HUES48 (cell line): ENCODE results near the gene NPHP4.
A peak's percentile ranks its signal among the peaks of the same experiment; 100 is the strongest.

Experiments used
- H3K27ac ChIP-seq: one replicate; pipeline ENCODE4 v1.7.0; 2013; ENCODE audit warnings: low read depth, low read length, inconsistent platforms
- H3K27me3 ChIP-seq: 2 replicates; pipeline ENCODE4 v1.6.1; 2013; ENCODE audit warnings: mild to moderate bottlenecking, low read length; ENCODE audit not compliant: control insufficient read depth, insufficient read depth
- H3K36me3 ChIP-seq: 2 replicates; pipeline ENCODE4 v1.6.1; 2013; ENCODE audit warnings: low read length; ENCODE audit not compliant: control insufficient read depth, insufficient read depth
- H3K4me1 ChIP-seq: 2 replicates; pipeline ENCODE4 v1.6.1; 2013; ENCODE audit warnings: mild to moderate bottlenecking, low read length; ENCODE audit not compliant: control insufficient read depth, insufficient read depth
- H3K4me3 ChIP-seq: 2 replicates; pipeline ENCODE4 v1.5.1; 2013; ENCODE audit warnings: mild to moderate bottlenecking, low read depth, low read length
- H3K9ac ChIP-seq: 2 replicates; pipeline ENCODE4 v1.6.1; 2013; ENCODE audit warnings: mild to moderate bottlenecking, low read depth, low read length, moderate library complexity
- H3K9me3 ChIP-seq: 2 replicates; pipeline ENCODE4 v1.6.1; 2013; ENCODE audit warnings: low read length; ENCODE audit not compliant: control insufficient read depth, insufficient read depth

Gene NPHP4

DNA sequence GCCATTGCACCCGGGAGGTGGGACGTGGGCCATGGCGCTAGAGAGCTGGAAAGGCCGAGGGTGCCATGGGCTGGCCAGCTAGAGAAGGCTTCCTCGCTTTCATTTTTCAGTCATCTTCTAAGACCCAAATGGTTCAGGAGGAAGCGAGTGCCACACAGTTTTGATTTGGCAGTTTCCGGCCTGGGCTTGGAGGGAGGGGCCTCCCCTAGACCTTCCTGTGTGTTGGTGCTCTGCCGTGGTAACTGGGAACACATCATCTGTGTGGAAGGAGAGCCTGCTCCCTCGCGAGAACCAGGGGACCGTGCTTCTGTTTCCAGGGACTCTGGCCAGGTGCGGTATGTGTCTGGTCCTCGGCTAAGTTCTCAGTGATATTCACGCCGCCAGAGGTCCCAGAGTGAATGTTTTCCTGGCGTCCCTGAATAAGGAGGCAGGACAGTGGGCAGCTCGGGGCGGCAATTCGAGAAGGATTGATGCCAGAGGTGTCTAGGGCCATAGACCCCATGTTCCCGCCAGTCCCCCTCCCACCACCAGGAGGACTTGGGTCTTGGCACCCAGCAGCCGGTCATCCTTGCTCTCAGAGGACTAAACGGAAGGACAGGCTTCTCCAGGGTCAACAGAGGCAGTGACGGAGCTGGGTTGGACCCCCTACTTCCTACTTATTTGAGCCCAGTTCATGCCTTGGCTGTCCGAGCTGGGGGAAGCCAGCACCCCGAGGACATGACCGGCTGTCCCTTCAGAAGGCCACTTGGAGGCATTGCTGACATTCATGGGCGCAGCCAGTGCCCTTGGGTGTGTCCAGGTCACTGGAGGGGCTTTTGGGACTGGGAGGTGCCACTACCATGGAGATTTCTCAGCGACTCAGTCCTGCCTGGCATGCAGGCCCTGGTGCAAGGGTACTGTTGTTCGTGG lies 2.7 kb upstream of the NPHP4 start:
- no peak overlapping the region for H3K4me3 ChIP-seq
- no peaks in the 10 kb centered on the region for H3K36me3 ChIP-seq

DNA sequence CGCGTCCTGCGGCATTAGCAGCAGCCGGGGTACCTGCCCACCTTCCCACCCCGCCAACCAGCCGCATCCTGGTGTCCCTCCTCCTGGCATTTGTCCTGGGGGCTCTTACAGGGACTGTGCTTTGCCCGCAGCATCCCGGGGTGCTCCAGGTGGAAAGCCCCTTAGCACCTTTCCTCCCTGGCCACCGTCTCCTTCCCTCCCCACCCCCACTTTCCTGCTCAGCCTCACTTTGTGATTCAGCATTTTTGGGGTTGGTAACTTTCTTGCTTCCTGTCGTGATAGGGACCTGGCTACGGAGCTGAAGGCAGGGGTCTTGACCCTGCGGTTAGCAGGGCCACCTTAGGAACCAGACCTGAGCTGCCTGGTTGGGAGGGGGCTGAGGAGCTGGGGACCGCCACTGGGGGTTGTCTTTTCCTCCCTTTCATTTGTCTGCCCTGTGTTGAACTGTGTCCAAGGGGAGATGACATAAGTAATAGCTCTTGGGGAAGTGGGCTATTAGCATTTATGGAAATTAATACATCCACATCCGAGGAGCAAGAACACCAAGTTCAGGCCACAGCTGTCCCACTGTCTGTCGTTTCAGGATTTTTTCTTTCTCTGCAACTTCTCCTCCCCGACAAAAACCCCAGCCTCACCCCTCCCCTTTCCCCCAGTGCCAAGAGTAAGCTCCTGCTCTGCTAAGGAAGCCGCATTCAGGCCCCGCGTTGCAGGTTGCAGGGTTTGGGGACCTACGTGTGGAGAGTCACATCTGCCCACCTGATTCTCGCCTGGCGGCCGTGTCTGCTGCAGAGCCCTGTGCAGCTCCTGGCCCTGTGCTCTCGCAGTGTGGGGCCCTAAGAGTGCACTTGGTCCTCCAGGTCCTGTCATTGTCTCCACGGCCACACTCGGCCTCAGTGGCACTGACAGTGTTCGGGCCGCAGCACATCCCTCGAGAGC lies 1.6 kb upstream of the NPHP4 start:
- peak overlapping the region; percentile 84 for H3K4me3 ChIP-seq
- H3K27me3 ChIP-seq = peaks cover 25% of the 10 kb centered on the region
- H3K36me3 ChIP-seq = no peaks in the 10 kb centered on the region
- no peak overlapping the region for H3K27ac ChIP-seq
- H3K9ac ChIP-seq = no peak overlapping the region
- H3K4me1 ChIP-seq = peaks cover 18% of the 10 kb centered on the region
- H3K9me3 ChIP-seq = no peaks in the 10 kb centered on the region

More for the DNA sequence above, 2.7 kb upstream of the NPHP4 start:
- Histone ChIP-seq H3K9ac (no peak overlapping the region), H3K9me3 (no peaks in the 10 kb centered on the region), H3K27me3 (peaks cover 25% of the 10 kb centered on the region), H3K4me1 (peaks cover 18% of the 10 kb centered on the region), H3K27ac (no peak overlapping the region)

DNA sequence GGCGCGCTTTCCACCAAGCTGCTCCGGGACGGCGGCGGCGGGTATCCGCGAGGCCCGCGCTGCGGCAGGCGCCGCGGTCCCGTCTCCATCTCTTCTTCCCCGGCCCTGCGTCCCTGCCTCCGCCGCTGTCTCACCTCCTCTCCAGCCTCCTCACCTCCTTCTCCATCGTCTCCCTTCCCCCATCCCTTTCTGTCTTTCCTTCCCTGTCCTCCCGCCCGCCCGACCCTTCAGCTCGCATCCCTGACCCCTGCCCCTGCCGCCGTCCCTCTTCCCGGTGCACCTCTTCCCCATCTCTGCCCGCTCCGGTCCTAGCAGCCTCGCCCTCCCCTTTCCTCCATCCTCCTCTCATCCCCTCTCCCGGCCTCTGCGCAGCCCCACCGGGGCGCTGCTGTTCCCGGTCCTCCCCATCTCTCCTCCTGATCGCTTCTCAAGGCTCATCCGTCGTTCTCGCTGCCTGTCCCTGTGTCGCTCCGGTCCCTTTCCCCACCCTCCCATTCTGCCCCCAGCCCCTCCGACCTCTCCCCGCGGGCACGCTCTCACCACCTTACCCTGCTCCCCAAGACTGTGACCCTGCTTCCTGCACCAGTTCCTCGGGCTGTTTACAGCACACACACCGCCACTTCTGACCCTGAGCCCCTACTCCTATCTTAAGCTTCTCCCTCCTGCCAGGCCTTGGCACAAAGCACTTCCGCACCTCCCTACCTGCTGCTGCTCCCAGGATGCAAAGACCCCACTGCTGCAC lies 760 bp upstream of the NPHP4 start:
- Histone ChIP-seq H3K9me3 (no peaks in the 10 kb centered on the region), H3K4me3 (peak overlapping the region; percentile 84), H3K4me1 (peaks cover 18% of the 10 kb centered on the region), H3K27me3 (peaks cover 25% of the 10 kb centered on the region), H3K9ac (no peak overlapping the region), H3K36me3 (no peaks in the 10 kb centered on the region), H3K27ac (no peak overlapping the region)

DNA sequence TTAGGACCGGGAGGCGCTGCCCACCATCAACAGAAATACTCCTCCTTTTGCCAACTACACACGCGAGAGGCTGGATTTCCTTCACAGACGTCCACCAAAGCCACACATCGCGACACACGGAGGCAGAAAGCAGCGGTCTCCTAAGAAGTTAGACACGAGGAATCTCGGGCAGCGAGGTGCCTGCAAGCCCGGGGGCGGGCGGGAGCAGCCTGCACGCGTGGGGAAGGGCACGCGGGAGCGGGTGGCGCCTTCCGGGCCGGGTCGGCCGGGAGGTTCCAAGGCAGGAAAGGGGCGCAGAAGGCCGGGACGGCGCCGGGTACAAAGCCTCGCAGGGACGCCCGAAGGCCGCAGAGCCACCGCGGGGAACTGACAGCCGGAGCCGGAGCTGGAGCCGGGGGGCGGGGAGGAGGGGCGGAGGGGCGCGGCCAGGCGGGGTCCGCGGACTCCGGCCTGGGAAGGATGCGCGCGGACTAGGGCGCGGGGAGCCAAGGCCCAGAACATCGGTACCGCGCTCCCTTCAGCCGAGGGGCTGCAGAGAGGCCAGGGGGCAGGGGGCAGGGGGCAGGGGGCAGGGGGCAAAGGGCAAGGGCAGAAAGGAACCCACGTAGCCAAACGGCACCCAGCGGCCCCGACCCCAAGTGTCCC lies 722 bp downstream of the NPHP4 start:
- peak overlapping the region; percentile 48; the same call in 1 of the 2 replicates for H3K9ac ChIP-seq
- peak overlapping the region; percentile 84 for H3K4me3 ChIP-seq
- no peak overlapping the region for H3K27ac ChIP-seq
- no peaks in the 10 kb centered on the region for H3K36me3 ChIP-seq
- H3K27me3 ChIP-seq = peaks cover 25% of the 10 kb centered on the region
- peaks cover 18% of the 10 kb centered on the region for H3K4me1 ChIP-seq
- H3K9me3 ChIP-seq = no peaks in the 10 kb centered on the region

DNA sequence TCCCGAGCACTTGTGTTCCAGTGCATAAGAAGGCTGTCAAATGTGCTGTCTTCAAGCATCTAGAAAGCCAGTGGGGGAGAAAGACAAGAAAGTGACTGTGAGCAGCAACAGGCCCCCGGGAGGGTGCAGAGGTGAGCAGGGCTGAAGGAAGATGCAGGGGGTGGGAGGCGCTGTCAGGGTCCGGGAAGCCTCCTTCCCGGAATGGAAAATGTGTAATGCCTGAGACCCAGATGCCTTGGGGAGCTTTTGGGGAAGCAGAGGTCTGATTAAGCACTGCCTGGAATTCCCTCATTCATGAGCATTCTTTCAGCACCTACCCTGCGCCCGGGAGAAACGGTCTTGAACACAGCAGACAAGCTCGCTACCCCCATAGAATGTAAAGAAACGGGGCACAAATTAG lies 1.3 kb downstream of the NPHP4 start:
- Histone ChIP-seq H3K4me3 (peak overlapping the region; percentile 84), H3K27ac (no peak overlapping the region), H3K9me3 (no peaks in the 10 kb centered on the region), H3K9ac (no peak overlapping the region), H3K36me3 (no peaks in the 10 kb centered on the region), H3K27me3 (peaks cover 25% of the 10 kb centered on the region), H3K4me1 (peaks cover 18% of the 10 kb centered on the region)

DNA sequence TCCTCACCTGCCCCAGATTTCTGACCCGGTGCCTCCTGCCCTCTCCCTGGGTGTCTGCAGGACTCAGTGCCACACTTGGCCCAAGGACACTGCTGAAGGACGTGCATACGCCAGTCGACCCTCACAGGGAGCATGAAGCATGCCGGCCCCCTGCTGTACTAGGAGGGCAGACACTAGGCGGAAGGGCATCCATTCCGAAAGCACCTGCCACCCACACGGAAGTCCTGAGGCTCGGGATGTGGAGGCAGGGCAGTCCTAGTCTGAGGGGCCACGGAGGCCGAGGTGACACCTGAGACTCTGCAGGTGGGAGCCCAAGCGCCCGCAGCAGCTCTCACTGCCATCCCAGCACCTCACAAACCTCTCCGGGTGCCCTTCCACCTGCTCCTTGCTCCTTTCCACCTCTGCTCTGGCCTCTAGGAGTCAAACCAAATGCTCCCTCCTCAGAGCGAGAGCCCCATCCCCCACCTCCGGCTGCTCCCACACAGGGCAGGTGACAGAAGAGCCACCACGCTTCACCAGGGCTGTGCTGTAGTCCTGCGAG lies 2.4 kb downstream of the NPHP4 start:
- H3K4me3 ChIP-seq = no peak overlapping the region
- H3K9ac ChIP-seq = no peak overlapping the region
- H3K9me3 ChIP-seq = no peaks in the 10 kb centered on the region
- peaks cover 18% of the 10 kb centered on the region for H3K4me1 ChIP-seq
- H3K27me3 ChIP-seq = peaks cover 19% of the 10 kb centered on the region
- no peak overlapping the region for H3K27ac ChIP-seq
- no peaks in the 10 kb centered on the region for H3K36me3 ChIP-seq

DNA sequence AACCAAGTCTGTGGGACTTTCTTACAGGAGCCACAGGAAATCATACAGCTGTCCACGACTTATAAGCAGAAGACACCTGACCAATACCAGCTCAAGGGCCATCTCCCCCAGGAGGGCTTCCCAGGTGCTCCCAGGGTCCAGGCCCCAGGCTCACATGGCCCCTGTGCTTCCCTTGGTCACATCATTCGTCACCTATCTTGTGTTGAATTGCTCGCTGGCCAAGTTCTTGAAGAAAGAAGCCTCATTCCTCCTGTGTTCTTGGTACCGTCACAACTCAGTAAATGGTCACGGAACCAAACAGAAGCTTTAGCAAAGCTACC lies 3.0 kb downstream of the NPHP4 start:
- no peaks in the 10 kb centered on the region for H3K36me3 ChIP-seq
- no peak overlapping the region for H3K4me3 ChIP-seq
- no peaks in the 10 kb centered on the region for H3K9me3 ChIP-seq
- H3K27ac ChIP-seq = no peak overlapping the region
- peaks cover 13% of the 10 kb centered on the region for H3K27me3 ChIP-seq
- peaks cover 17% of the 10 kb centered on the region for H3K4me1 ChIP-seq
- no peak overlapping the region for H3K9ac ChIP-seq

DNA sequence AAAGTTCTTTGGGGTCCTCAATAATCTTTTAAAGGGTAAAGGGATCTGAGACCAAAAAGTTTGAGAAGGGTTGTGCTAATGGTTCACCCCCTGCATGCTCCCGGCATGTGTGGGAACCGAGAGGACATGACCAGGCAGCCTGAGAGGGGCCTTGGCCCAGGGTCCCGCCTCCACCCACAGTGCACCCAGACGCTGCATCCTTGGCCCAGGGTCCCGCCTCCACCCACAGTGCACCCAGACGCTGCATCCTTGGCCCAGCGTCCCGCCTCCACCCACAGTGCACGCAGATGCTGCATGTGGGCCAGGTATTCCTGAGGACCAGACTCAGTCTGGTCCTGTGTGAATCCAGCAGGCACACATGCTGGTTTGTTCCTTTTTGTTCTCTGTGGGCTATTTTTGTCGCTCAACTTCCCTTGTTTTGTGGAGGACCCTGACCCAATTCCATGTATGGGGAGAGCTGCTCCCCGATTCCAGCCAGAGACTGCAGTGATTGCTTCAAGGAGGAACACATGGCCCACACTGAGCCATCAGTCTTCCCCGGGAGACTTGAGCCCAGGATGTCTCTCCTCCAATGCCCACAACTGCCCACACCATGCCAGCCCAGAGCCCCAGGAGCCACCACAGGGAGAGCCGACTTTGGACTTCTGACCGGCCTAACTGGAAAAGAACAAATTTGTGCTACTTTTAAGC lies 3.5 kb downstream of the NPHP4 start:
- H3K9me3 ChIP-seq = no peaks in the 10 kb centered on the region
- H3K4me1 ChIP-seq = peaks cover 12% of the 10 kb centered on the region
- no peak overlapping the region for H3K9ac ChIP-seq
- peaks cover 8% of the 10 kb centered on the region for H3K27me3 ChIP-seq
- H3K27ac ChIP-seq = no peak overlapping the region
- H3K4me3 ChIP-seq = no peak overlapping the region
- no peaks in the 10 kb centered on the region for H3K36me3 ChIP-seq

DNA sequence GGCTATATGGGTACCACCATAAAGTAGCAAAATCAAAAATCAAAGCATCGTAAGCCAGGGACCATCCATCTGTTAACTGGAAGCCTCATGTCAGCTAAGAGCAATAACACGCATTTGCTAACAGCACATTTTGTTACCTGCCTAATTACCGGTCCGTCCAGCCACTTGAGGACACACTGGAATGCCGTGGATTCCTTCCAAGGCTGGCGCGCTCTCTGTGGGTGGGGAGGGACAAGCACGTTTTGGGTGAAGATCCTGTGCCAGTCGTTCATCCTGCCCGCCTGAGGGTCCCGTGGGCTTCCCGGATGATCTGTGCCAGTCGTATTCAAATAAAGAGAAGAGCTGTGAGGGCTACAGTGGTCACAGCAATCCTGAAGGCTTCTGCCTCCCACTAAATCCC lies 6.2 kb downstream of the NPHP4 start:
- Histone ChIP-seq H3K9me3 (no peaks in the 10 kb centered on the region), H3K27ac (no peak overlapping the region), H3K9ac (no peak overlapping the region), H3K4me1 (peaks cover 7% of the 10 kb centered on the region), H3K4me3 (no peak overlapping the region), H3K36me3 (no peaks in the 10 kb centered on the region), H3K27me3 (peaks cover 5% of the 10 kb centered on the region)

DNA sequence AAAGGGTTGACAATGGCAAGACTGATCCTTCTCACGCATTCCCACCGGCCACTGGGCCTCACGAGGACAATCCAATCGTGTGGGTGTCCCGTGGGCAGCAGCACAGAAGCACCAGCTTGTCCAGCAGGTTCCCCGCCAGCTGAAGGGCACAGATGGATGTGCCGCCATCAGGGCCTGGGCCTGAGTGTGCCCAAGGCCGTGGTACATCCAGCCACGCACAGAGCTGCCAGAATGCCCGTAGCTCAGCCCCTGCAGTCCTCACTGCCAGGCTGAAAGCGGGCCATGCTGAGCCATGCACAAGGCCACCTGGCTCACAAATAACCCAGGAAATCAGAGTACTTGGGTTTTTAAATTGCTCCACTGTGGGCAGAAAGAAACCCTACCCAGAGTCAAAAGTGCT lies 7.0 kb downstream of the NPHP4 start:
- Histone ChIP-seq H3K27ac (no peak overlapping the region), H3K4me1 (peaks cover 6% of the 10 kb centered on the region; the same call in 1 of the 2 replicates), H3K9me3 (no peaks in the 10 kb centered on the region), H3K4me3 (no peak overlapping the region), H3K36me3 (no peaks in the 10 kb centered on the region), H3K27me3 (no peaks in the 10 kb centered on the region), H3K9ac (no peak overlapping the region)
